ENCODE results near the gene PCDHA5. TPM values are rescaled to one million over a fixed set of nuclear protein-coding genes. Genes with fewer than 3 reads are reported as not detected.

PCDHA5 gene
- total RNA-seq, 1 donor from 2014 or later: 2.7 TPM

GRCh38 chr5:140862441-140863295 is 41.3 kb downstream of the PCDHA5 start:
- no peak overlapping the region for H3K27ac Mint-ChIP-seq
- H3K9ac ChIP-seq: no peak overlapping the region
- H3K79me2 ChIP-seq (ENCODE audit: low read depth): no peaks in the 10 kb centered on the region
- no peak overlapping the region for H3K4me2 ChIP-seq
- no peaks in the 10 kb centered on the region for H3K4me1 Mint-ChIP-seq
- H4K20me1 ChIP-seq (ENCODE audit: low read depth): no peaks in the 10 kb centered on the region
- H3F3A ChIP-seq (ENCODE audit: low read depth): no peaks in the 10 kb centered on the region
- H3K27me3 ChIP-seq: no peaks in the 10 kb centered on the region
- peaks cover 37% of the 10 kb centered on the region for H3K9me3 Mint-ChIP-seq
- H3K4me3 ChIP-seq: no peak overlapping the region
- no peak overlapping the region for H3K4me3 Mint-ChIP-seq
- H3K4me1 ChIP-seq: no peaks in the 10 kb centered on the region
- H3K9me3 ChIP-seq (ENCODE audit: low read depth): peaks cover 5% of the 10 kb centered on the region
- H3K36me3 Mint-ChIP-seq: peaks cover 27% of the 10 kb centered on the region
- no peak overlapping the region for H3K27ac ChIP-seq
- peaks cover 3% of the 10 kb centered on the region for H3K27me3 Mint-ChIP-seq (ENCODE audit: insufficient read depth, low read depth)
- no peaks in the 10 kb centered on the region for H3K36me3 ChIP-seq
- H2AFZ ChIP-seq (replicated peaks): no peak overlapping the region
- DNase-seq (ENCODE audit: low spot score): no peak
- TF ChIP-seq EZH2phosphoT487 (IDR thresholded peaks at IDR 0.05) (no peak), EZH2 (IDR thresholded peaks at IDR 0.05) (no peak), CTCF (IDR thresholded peaks at IDR 0.05) (no peak)

- no peak within 1 kb of the TSS for H3K9ac ChIP-seq
- H3K9me3 ChIP-seq (ENCODE audit: low read depth): no peaks in the 10 kb centered on the region
- peaks cover 24% of the 10 kb centered on the region for H3K9me3 Mint-ChIP-seq
- H3K27me3 ChIP-seq: no peaks in the 10 kb centered on the region
- H3K4me1 Mint-ChIP-seq: peaks cover 3% of the 10 kb centered on the region
- no peak within 1 kb of the TSS for H3K27ac ChIP-seq
- peaks cover 29% of the 10 kb centered on the region for H3K36me3 Mint-ChIP-seq
- TF ChIP-seq CTCF (IDR thresholded peaks at IDR 0.05): peak; percentile 57
- TF ChIP-seq EZH2phosphoT487 (IDR thresholded peaks at IDR 0.05): no peak
- no peak for TF ChIP-seq EZH2 (IDR thresholded peaks at IDR 0.05)
- peaks cover 4% of the 10 kb centered on the region for H3K79me2 ChIP-seq (ENCODE audit: low read depth)
- peak within 1 kb of the TSS; percentile 25 for H3K27ac Mint-ChIP-seq
- H4K20me1 ChIP-seq (ENCODE audit: low read depth): no peaks in the 10 kb centered on the region
- peak within 1 kb of the TSS; percentile 73 for H3K4me2 ChIP-seq
- peaks cover 2% of the 10 kb centered on the region for H3F3A ChIP-seq (ENCODE audit: low read depth)
- no peaks in the 10 kb centered on the region for H3K27me3 Mint-ChIP-seq (ENCODE audit: insufficient read depth, low read depth)
- no peak within 1 kb of the TSS for H2AFZ ChIP-seq (replicated peaks)
- DNase-seq (ENCODE audit: low spot score): peak; percentile 63
- peaks cover 4% of the 10 kb centered on the region for H3K36me3 ChIP-seq
- no peaks in the 10 kb centered on the region for H3K4me1 ChIP-seq
- peak within 1 kb of the TSS; percentile 55 for H3K4me3 ChIP-seq
- peak within 1 kb of the TSS; percentile 88 for H3K4me3 Mint-ChIP-seq
Observed at GRCh38 chr5:140868721-140869554, 47.5 kb downstream of the PCDHA5 start, which contains the start of gene PCDHA11. TSS of gene PCDHA11 (plus strand) at chr5:140868957. CDS start at chr5:140869104, 147 bp downstream.

GRCh38 chr5:140869555-140869886 is 48.1 kb downstream of the PCDHA5 start:
- no peak for DNase-seq (ENCODE audit: low spot score)
- peak overlapping the region; percentile 88 for H3K4me3 Mint-ChIP-seq
- no peaks in the 10 kb centered on the region for H3K27me3 Mint-ChIP-seq (ENCODE audit: insufficient read depth, low read depth)
- Histone ChIP-seq H3K4me3 (peak overlapping the region; percentile 55), H2AFZ (replicated peaks) (no peak overlapping the region), H4K20me1 (ENCODE audit: low read depth) (no peaks in the 10 kb centered on the region), H3K79me2 (ENCODE audit: low read depth) (peaks cover 10% of the 10 kb centered on the region), H3K9me3 (ENCODE audit: low read depth) (no peaks in the 10 kb centered on the region), H3K27ac (no peak overlapping the region), H3F3A (ENCODE audit: low read depth) (peaks cover 7% of the 10 kb centered on the region), H3K4me2 (peak overlapping the region; percentile 73), H3K9ac (no peak overlapping the region), H3K36me3 (peaks cover 4% of the 10 kb centered on the region), H3K4me1 (no peaks in the 10 kb centered on the region), H3K27me3 (no peaks in the 10 kb centered on the region)
- peaks cover 31% of the 10 kb centered on the region for H3K36me3 Mint-ChIP-seq
- peak overlapping the region; percentile 25 for H3K27ac Mint-ChIP-seq
- TF ChIP-seq EZH2phosphoT487 (IDR thresholded peaks at IDR 0.05): no peak
- TF ChIP-seq CTCF (IDR thresholded peaks at IDR 0.05): peak; percentile 50
- TF ChIP-seq EZH2 (IDR thresholded peaks at IDR 0.05): no peak
- H3K4me1 Mint-ChIP-seq: peaks cover 3% of the 10 kb centered on the region
- H3K9me3 Mint-ChIP-seq: peaks cover 21% of the 10 kb centered on the region

Measured in neural progenitor cell (in vitro differentiated cells).